Measurements from ENCODE around the gene CDAN1. TPM values are rescaled to one million over a fixed set of nuclear protein-coding genes. Genes with fewer than 3 reads are reported as not detected.

Gene CDAN1
- total and polyA plus RNA-seq, 7 donors: 3.7 to 7.9 (median 5.2) TPM

DNA sequence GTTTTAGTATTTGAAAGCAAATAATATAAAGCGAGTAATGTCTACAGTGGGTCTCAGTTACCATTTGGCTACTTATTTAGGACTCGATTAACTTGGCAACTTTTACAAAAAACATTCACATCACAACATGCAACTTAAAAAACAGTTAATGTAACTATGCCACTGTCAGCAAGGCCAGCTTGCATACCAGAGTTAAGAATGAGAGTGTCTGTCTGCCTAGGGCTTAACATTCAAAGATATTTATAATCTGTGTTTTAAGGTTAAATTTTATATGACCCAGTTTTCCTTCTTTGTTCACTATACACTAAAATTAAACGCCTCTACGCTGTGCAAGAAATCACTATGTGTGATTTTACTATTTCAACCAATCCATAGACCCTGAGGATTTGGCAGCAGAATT, 5.2 kb upstream of the CDAN1 start:
- Histone ChIP-seq H3K4me1 (no peaks in the 10 kb centered on the region), H3K9me3 (no peaks in the 10 kb centered on the region), H3K36me3 (ENCODE audit: insufficient read depth in 1 of 2, low read depth in 1 of 2) (peaks cover 0 to 25% of the 10 kb centered on the region in 2 donors), H3K4me3 (no peak overlapping the region), H3K27ac (no peak overlapping the region), H3K27me3 (ENCODE audit: insufficient read depth in 3 of 3, low read length in 2 of 3) (no peaks in the 10 kb centered on the region)
- DNase-seq (no peak), ATAC-seq (no peak)
- intact Hi-C loops (cut with DNase I): no loop called here
- TF ChIP-seq, protein P1, sequence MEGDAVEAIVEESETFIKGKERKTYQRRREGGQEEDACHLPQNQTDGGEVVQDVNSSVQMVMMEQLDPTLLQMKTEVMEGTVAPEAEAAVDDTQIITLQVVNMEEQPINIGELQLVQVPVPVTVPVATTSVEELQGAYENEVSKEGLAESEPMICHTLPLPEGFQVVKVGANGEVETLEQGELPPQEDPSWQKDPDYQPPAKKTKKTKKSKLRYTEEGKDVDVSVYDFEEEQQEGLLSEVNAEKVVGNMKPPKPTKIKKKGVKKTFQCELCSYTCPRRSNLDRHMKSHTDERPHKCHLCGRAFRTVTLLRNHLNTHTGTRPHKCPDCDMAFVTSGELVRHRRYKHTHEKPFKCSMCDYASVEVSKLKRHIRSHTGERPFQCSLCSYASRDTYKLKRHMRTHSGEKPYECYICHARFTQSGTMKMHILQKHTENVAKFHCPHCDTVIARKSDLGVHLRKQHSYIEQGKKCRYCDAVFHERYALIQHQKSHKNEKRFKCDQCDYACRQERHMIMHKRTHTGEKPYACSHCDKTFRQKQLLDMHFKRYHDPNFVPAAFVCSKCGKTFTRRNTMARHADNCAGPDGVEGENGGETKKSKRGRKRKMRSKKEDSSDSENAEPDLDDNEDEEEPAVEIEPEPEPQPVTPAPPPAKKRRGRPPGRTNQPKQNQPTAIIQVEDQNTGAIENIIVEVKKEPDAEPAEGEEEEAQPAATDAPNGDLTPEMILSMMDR (IDR thresholded peaks at IDR 0.05): no peak
- 57 to 81% (median 67%) methylated on average over 4 of the region's 4 CpGs for whole genome bisulfite sequencing, 3 donors

DNA sequence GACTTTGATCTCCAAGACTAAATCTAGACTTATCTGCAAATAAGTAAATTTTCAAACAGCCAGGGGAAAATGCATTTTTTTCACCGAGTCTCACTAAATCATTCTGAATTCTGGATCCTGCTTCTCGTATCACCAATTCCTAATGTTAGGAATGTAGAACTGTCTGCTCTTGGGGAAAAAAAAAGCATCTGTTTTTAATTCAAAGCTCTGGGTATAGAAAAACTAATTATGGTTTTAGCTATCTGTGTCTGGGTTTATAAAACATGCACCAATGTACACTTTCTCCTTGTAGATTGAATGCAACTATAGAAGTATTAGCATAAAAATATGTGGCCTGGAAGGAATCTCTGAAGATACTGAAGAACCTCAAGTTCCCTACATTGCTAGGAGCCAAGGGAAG, 4.8 kb upstream of the CDAN1 start:
- ATAC-seq: no peak
- intact Hi-C loops (cut with DNase I): no loop called here
- 88 to 93% (median 90%) methylated on average over 2 of the region's 2 CpGs for WGBS, 3 donors
- H3K27me3 ChIP-seq (ENCODE audit: insufficient read depth in 3 of 3, low read length in 2 of 3): no peaks in the 10 kb centered on the region
- H3K4me3 ChIP-seq: no peak overlapping the region
- H3K9me3 ChIP-seq: no peaks in the 10 kb centered on the region
- no peak for DNase-seq
- H3K4me1 ChIP-seq: no peaks in the 10 kb centered on the region
- no peak overlapping the region for H3K27ac ChIP-seq
- H3K36me3 ChIP-seq (ENCODE audit: insufficient read depth in 1 of 2, low read depth in 1 of 2): peaks cover 0 to 25% of the 10 kb centered on the region in 2 donors
- TF ChIP-seq, protein P1 (IDR thresholded peaks at IDR 0.05): no peak

DNA sequence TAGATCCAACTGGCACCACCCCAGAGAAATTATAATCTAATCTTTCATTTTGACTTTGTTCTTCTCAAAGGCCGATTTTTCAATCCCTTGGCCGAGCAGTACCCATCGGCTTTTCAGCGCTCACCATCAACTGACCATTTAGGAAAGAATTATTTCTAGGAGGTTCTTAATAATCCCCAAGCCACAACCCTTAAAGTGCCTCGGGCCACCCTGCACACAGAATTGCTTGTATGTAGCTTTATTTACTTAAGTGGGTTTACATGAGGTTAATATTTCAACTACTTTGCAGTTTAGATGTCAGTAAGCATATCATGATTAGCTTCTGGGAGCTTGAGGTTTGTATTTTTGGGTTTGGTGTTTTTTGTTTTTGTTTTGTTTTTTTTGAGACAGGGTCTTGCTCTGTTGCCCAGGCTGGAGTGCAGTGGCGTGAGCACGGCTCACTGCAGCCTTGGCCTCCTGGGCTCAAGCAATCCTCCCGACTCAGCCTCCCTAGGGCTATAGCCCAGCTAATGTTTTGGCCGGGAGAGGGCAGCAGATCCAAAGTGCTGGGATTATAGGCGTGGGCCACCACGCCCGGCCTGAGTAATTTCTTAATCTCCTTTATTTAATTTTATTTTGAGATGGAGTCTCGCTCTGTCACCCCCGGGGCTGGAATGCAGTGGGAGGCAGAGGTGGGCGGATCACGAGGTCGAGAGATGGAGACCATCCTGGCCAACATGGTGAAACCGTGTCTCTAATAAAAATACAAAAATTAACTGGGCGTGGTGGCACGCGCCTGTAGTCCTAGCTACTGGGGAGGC, 801 bp upstream of the CDAN1 start:
- Histone ChIP-seq H3K27ac (peak overlapping the region; percentile 92), H3K4me3 (peak overlapping the region; percentile 84), H3K4me1 (peaks cover 10% of the 10 kb centered on the region), H3K27me3 (ENCODE audit: insufficient read depth in 3 of 3, low read length in 2 of 3) (no peaks in the 10 kb centered on the region), H3K36me3 (ENCODE audit: insufficient read depth in 1 of 2, low read depth in 1 of 2) (peaks cover 0 to 31% of the 10 kb centered on the region in 2 donors), H3K9me3 (no peaks in the 10 kb centered on the region)
- 77 to 81% (median 78%) methylated on average over 21 of the region's 21 CpGs for WGBS, 3 donors
- TF ChIP-seq, protein P1 (IDR thresholded peaks at IDR 0.05): no peak
- no peak for DNase-seq
- intact Hi-C loops (cut with DNase I): loop anchor here (10.0 kb wide), 1 partner anchor 187 kb away; the partner anchor contains the start of gene TTBK2 (in 2 of the 2)
- peak in 1 of 4 donors; percentile 9 for ATAC-seq

DNA sequence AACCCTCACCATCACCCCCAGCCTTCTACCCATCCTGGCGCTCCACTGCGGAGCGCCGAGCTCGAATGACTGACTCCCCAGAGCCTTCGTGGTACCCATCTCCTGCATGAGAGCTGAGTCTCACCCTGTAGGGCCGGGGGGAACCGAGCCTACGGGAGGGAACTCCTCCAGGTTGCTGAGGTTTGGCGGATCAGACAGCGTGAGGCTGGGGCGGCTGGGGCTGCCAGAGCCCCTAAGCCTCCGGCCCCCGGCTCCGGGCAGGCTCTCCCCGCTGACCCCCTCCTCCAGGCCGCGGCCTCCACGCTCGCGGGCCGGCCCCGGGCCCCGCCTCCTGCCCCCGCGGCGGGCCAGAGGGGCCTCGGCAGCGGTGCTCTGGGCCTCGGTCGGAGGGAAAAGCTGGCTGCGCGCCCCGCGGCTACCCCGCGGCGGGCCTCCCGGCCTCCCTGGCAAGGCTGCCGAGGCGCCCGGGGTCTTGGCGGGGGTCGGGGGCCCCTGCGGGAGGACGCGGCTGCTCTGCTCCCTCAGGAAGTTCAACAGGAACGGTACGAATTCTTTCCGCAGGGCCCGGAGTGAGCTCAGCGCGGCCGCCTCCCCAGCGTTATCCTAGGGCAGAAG, 643 bp downstream of the CDAN1 start:
- 2 to 4% (median 2%) methylated on average over 34 to 55 of the region's 55 CpGs for WGBS, 3 donors
- ATAC-seq (peak in 2 of 4 donors; percentile 12 to 28), DNase-seq (peak in 1 of 2 donors; percentile 27)
- intact Hi-C loops (cut with DNase I): loop anchor here (10.0 kb wide), 1 partner anchor 189 kb away; the partner anchor contains the start of gene TTBK2 (in 2 of the 2)
- Histone ChIP-seq H3K36me3 (ENCODE audit: insufficient read depth in 1 of 2, low read depth in 1 of 2) (peaks cover 2 to 46% of the 10 kb centered on the region in 2 donors), H3K4me1 (peaks cover 10% of the 10 kb centered on the region), H3K27ac (peak overlapping the region; percentile 92), H3K4me3 (peak overlapping the region; percentile 84), H3K9me3 (no peaks in the 10 kb centered on the region), H3K27me3 (ENCODE audit: insufficient read depth in 3 of 3, low read length in 2 of 3) (no peaks in the 10 kb centered on the region)
- TF ChIP-seq, protein P1 (IDR thresholded peaks at IDR 0.05): no peak
